ENCODE measurements around the gene STIMATE.

DNA sequence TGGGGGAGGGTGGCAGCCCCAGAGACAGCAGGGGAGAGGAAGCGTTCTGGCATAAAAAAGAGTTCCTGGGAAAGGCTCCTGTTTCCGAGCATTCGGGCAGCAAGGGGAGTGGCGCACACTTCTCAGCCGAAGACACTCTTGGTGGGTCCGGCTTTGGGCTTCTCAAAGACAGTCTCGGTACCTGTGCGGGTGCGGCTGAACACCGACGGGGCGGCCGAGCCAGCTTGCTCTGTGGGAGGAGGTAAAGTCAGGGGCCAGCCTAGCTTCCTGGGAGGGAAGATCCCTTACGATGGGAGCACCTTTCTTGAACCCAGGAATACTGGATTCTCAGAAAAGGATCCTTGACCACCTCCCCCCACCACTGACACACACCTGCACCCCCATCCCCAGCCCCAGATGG is 64.1 kb downstream of the STIMATE start:
- TF ChIP-seq, protein P1, sequence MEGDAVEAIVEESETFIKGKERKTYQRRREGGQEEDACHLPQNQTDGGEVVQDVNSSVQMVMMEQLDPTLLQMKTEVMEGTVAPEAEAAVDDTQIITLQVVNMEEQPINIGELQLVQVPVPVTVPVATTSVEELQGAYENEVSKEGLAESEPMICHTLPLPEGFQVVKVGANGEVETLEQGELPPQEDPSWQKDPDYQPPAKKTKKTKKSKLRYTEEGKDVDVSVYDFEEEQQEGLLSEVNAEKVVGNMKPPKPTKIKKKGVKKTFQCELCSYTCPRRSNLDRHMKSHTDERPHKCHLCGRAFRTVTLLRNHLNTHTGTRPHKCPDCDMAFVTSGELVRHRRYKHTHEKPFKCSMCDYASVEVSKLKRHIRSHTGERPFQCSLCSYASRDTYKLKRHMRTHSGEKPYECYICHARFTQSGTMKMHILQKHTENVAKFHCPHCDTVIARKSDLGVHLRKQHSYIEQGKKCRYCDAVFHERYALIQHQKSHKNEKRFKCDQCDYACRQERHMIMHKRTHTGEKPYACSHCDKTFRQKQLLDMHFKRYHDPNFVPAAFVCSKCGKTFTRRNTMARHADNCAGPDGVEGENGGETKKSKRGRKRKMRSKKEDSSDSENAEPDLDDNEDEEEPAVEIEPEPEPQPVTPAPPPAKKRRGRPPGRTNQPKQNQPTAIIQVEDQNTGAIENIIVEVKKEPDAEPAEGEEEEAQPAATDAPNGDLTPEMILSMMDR (IDR thresholded peaks at IDR 0.05) = no peak
- TF ChIP-seq POLR2AphosphoS5 (IDR thresholded peaks at IDR 0.05) = no peak

Data from stomach (tissue), 4 donors.